Measurements from ENCODE around the gene ZNF184.
A peak's percentile ranks its signal among the peaks of the same experiment; 100 is the strongest.

Gene ZNF184

DNA sequence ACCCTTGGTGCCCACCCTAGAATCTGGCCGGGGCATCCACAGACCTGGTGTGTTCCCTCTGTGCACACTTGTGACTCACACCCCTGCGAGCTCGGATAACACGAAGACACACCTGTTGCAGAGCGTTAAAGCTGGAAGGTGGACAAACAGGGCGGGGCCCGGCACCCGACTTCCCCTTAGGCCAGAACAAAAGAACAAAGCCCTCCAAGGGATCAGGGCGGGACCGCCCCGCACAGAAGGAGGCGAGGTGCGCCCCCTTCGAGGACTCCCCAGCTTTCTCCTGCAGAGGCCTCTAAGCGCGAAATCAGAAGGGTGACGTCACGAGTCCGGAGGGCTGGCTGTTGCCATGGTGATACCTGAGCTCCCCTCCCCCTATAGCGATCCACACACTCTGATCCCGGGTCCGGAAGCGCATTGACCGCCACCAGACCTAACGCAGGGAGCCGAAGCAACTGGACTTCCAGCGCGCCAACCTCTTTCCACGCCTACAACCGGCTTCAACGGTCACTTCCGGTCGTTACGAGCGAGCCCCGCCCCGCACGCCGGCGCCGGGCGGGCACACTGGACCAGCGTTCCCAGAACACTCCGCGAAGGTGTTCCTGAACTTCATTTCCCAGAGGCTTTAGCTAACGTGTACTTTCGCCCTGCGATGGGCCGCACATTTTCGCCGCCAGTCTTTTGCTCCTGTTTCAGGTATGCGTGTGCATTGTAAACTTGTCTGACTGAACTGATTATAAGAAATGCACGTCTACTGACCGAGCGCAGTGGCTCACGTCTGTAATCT is at the start of gene ZNF184:
Gene ZNF184, minus strand, starts transcription at position 489 of the 784 bp plus-strand sequence. CDS start 811 bp downstream, outside the sequence.
- TF ChIP-seq, protein P1, sequence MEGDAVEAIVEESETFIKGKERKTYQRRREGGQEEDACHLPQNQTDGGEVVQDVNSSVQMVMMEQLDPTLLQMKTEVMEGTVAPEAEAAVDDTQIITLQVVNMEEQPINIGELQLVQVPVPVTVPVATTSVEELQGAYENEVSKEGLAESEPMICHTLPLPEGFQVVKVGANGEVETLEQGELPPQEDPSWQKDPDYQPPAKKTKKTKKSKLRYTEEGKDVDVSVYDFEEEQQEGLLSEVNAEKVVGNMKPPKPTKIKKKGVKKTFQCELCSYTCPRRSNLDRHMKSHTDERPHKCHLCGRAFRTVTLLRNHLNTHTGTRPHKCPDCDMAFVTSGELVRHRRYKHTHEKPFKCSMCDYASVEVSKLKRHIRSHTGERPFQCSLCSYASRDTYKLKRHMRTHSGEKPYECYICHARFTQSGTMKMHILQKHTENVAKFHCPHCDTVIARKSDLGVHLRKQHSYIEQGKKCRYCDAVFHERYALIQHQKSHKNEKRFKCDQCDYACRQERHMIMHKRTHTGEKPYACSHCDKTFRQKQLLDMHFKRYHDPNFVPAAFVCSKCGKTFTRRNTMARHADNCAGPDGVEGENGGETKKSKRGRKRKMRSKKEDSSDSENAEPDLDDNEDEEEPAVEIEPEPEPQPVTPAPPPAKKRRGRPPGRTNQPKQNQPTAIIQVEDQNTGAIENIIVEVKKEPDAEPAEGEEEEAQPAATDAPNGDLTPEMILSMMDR (conservative IDR thresholded peaks at IDR 0.05; ENCODE audit: low read depth, low read length) = peak; percentile 20
- peak; percentile 99 for DNase-seq (ENCODE audit: low read depth)
- peak within 1 kb of the TSS; percentile 74 for H3K4me3 ChIP-seq (ENCODE audit: low read depth, low read length)

DNA sequence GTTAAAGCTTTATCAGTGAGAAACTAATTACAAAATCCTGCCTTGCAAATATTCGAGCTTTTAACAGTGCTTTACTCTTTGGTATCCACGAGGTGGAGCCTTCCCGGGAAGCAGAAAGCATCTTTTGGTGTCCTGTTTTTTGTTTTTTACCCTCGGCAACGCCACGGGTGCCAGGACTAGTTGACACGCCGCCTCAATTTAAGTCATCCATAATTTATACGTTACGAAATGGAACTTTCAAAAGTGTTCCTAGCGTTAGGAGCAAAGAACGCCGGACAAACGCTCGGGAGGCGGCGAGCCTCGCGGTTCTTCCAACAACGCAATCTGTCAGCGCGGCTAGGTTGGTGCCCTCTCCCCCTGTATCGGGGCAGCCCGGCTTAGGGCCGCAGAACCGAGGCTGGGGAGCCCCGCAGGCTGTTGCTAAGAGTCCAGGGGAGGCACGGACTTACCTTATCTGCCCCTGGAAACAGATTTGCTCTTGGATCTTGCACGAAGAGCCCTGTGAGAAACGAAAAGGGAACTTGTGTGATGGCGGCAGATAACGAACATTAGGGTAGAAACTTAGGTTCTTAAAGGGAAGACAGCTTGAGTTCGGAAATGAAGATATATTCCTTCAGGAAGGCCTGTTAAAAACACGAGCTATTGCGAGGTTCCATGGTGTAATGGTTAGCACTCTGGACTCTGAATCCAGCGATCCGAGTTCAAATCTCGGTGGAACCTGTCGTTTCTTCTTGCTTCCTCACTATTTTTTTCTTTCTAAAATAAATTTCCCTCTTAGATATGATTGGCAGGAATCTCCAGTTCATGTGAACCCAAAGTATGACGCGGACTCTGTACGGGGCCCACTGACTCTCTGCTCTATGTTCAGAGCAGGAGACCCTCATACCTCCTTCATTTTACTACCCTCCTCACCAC is 46.2 kb upstream of the ZNF184 start:
- TF ChIP-seq, protein P1 (conservative IDR thresholded peaks at IDR 0.05; ENCODE audit: low read depth, low read length) = peak; percentile 84
- DNase-seq (ENCODE audit: low read depth) = peak; percentile 96
- H3K4me3 ChIP-seq (ENCODE audit: low read depth, low read length) = peak overlapping the region; percentile 82

DNA sequence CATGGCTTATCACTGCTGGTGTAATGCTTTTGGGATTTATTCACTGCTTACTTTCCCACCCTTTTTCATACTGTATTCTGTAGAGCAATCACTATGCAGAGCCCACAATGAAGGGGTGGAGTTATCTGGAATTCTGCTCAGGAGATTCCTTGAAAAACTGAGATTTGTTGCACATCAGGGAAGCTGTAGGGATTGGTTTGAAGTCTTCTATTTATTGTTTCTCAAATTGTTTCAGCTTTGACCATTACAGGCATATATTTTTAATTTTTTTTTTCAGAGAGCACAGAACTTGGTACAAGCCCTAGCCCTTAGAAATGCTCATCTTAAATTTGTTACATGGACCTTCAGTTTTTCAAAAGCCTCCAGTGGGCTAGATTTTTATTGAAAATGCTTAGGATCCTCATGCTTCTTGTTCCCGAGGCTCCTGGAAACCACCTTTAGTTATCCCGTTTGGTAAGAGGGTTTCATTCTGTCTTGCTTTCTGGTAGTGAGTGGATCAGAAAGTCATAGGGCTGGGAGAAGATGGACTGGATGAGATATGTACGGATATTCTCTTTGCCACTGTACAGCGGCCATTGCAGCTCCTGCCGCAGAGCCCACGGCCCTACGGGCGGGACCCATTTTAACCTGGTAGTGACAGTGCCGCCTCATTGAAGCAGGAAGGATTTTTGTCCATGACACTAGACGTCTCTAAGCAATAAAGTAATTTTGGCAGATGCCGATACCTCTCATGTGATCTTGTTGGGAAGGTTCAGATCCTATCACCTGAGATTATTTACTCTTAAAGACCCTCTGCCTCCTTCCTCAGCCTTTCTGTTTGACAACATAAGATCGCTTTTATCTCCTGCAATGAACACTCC is 45.3 kb upstream of the ZNF184 start:
- DNase-seq (ENCODE audit: low read depth) = no peak
- TF ChIP-seq, protein P1 (conservative IDR thresholded peaks at IDR 0.05; ENCODE audit: low read depth, low read length) = no peak
- H3K4me3 ChIP-seq (ENCODE audit: low read depth, low read length) = peak overlapping the region; percentile 82

DNA sequence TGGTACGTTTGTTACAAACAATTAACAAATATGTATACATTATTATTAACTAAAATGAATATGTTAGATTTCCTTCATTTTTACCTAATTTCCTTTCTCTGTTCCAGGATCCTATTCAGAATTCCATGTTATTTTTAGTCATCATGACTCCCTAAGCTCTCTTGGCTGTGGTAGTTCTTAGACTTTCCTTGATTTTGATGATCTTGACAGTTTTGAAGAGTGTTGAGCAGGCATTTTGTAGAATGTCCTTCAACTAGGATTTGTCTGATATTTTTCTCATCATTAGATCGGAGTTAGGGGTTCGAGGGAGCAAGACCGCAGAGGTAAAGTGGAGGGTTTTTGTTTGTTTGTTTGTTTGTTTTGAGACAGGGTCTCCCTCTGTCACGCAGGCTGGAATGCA is 44.3 kb upstream of the ZNF184 start:
- no peak overlapping the region for H3K4me3 ChIP-seq (ENCODE audit: low read depth, low read length)
- TF ChIP-seq, protein P1 (conservative IDR thresholded peaks at IDR 0.05; ENCODE audit: low read depth, low read length) = no peak
- no peak for DNase-seq (ENCODE audit: low read depth)

DNA sequence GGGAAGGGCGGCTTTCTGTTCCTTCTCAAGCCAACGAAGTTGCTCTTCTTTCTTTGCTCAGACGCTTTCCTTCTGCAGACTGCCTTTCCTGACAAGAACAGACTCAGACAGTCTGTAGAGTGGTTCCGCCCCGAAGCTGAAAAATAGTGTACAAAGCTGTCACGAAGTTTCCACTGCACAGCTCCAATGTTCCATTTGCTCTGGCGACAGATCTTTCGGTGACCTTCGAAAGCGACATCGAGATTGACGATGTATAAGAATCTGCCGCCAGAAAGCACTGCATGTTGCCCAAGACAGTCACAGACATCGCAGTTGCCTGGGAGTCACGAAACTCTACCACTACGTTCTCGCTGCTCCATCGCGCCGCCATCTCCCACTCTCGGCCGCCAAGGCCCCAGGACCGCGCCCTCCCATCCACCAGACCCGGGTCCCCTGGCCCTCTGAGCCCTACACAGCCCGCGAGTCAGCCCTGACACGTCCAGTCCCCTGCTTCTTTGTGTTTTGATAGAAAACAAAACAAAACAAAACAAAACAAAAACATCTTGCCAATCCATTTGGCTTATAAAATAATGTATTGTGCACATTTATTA is 42.1 kb upstream of the ZNF184 start:
- H3K4me3 ChIP-seq (ENCODE audit: low read depth, low read length) = no peak overlapping the region
- DNase-seq (ENCODE audit: low read depth) = no peak
- TF ChIP-seq, protein P1 (conservative IDR thresholded peaks at IDR 0.05; ENCODE audit: low read depth, low read length) = no peak

DNA sequence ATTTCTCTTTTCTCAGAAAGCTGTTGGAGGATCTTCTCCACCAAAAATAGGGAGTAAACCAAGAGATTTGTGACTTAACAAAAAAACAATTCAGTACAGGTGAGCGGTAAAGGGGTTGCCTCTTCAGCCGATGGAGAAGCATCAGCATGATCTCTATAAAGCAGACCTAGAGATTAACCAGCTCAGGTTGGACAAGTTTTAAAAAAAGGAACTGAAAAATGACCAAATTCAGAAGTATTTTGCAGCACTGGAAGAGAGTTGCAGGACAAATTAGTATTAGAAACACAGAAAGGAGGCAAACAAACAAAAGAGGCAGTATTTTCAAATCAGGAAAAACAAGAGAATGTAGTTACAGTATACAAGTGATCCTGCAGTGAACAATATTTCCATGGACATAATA is 39.6 kb upstream of the ZNF184 start:
- no peak overlapping the region for H3K4me3 ChIP-seq (ENCODE audit: low read depth, low read length)
- TF ChIP-seq, protein P1 (conservative IDR thresholded peaks at IDR 0.05; ENCODE audit: low read depth, low read length) = no peak
- no peak for DNase-seq (ENCODE audit: low read depth)

All from choroid plexus epithelial cell (primary cell).